DND-41 (cell line): ENCODE measurements around the gene EGR1.

Experiments used
- EZH2 ChIP-seq: IDR thresholded peaks from 3 replicates; pipeline ENCODE4 v1.6.1; 2012; ENCODE audit warnings: borderline replicate concordance, low read depth, mild to moderate bottlenecking, moderate library complexity, low read length, inconsistent platforms; ENCODE audit not compliant: severe bottlenecking
- TF ChIP-seq, protein P1 (sequence below): IDR thresholded peaks from 2 replicates; pipeline ENCODE4 v1.5.1; 2012; ENCODE audit warnings: borderline replicate concordance, low read length, moderate library complexity, mild to moderate bottlenecking; ENCODE audit not compliant: poor library complexity, severe bottlenecking; ENCODE audit errors: extremely low read depth

DNA sequence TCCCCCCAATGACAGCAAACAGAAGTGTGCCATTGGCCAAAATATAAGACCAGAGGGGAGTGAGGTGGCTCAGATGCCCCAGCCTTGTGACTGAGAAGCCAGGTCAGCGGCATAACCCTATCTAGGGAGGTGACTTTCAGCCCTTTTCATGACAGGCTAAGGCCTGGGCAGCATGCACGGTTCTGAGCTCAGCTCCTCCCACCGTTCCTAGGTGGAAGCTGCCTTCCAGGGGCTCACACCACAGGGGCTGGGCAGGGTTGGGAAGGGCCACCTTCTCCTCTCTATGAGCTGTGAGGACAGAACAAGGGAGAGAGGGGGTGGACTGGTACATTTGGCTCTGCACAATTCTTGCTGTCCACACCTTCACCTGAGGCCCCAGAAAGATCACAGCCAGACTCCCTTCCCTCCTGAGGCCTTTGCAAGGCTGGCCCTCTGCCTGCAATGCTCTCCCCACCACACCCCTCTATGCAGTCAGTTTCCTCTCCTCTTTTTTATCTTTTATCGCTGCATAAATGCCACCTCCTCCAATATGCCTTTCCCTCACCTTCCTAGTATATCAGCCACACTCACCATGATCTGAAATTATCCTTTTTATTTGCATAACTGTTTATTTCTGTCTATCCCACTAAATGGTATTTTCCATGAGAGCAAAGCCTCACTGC lies 5.1 kb upstream of the EGR1 start:
- TF ChIP-seq, protein P1, sequence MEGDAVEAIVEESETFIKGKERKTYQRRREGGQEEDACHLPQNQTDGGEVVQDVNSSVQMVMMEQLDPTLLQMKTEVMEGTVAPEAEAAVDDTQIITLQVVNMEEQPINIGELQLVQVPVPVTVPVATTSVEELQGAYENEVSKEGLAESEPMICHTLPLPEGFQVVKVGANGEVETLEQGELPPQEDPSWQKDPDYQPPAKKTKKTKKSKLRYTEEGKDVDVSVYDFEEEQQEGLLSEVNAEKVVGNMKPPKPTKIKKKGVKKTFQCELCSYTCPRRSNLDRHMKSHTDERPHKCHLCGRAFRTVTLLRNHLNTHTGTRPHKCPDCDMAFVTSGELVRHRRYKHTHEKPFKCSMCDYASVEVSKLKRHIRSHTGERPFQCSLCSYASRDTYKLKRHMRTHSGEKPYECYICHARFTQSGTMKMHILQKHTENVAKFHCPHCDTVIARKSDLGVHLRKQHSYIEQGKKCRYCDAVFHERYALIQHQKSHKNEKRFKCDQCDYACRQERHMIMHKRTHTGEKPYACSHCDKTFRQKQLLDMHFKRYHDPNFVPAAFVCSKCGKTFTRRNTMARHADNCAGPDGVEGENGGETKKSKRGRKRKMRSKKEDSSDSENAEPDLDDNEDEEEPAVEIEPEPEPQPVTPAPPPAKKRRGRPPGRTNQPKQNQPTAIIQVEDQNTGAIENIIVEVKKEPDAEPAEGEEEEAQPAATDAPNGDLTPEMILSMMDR = no peak
- no peak for TF ChIP-seq EZH2
